ENCODE results near the gene ELAVL1.
"Not testable (repeated sequence)": the region's sequence is repeated elsewhere in the genome, so short reads cannot be mapped to it uniquely, and the experiment has no call there.

The ELAVL1 gene

DNA sequence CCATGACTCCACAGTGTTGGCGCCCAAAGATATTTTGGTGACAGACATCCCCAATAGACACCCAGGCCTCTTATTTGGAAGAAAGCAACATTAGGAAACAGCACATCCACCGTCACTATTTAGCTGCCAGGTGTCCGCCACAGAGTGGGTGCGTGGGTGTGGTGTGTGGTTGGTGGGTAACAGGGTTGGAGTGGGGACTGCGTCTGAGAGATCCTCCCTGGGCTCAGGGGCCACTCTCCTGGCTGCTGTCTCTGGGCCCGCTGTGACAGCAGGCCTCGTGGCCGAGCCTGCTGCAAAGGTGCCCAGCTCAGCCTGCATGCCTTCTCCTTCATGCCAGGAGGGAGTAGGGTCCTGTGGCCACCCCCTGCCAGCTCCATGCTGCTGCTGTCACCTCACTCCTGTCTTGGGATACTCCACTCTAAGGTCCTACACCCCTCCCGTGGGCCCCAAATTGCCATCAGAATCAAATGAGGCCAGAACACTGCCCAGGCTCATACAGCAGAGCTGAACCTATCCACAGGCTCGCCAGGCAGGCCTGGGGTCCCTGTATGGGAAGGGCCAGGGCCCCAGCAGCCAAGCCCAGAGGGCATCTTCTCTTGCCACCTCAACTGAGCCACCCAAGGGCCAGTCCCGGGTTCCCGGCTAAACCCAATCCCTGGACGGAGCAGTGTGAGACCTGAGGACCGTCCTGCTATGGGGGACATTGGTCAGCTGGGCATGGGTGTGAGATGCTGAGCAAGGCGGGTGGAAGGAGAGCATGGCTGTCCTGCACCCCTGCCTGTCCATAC is 37.2 kb downstream of the ELAVL1 start:
- DNase-seq: no peak

DNA sequence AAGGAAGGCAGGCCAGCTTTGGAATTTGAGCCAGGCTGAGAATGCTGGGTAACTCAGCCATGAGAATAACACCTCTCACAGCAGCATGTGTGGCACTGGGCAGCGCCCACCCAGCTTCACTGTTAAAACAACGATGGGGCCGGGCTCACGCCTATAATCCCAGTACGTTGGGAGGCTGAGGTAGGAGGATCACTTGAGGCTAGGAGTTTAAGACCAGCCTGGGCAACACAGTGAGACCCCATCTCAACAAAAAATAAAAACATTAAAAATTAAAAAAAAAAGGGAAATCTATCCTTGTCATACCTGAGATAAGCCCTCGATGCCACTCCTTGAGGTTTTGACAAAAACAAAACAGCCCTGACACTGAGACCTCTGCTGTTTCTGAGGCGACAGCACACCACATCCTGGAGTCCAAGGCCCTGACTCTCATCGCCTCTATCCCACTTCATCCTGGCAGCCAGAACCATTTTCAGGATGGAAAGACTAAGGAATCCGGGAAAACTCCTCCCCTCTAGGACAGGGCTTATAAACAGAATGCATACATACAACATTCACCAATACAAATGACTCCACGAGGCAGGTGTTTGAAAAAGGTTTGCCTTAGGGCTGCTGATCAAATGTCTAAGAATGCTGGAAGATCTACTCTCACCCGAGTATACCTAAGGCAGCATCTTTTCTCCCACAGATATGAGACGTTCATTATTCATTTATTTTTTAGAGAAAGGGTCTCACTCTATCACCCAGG is 39.3 kb downstream of the ELAVL1 start:
- DNase-seq: no peak

DNA sequence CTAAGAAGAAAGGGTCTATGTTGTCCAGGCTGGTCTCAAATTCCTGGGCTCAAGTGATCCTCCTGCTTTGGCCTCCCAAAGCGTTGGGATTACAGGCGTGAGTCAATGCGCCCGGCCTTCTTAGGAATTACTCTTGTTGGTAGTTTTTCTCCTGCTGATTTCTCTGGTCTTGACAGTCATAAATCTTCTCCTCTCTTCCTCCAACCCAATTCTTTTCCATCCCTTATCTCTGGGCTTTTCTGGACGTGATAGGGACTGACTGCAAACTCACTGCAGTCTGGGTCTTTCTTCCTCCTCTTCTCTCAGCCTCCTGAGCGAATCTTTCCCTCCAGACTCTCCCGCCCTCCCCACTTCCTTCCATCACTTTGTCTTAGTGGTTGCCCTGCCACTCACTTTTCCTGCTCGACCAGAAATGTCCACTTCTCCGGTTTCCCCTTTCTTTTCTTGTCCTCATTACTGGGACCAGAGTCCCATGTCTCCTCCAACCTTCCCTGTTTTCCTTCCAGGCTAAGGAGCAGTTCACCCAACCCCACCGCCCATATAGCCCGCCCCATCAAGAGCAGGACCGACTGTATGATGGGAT is 40.1 kb downstream of the ELAVL1 start:
- DNase-seq: no peak

DNA sequence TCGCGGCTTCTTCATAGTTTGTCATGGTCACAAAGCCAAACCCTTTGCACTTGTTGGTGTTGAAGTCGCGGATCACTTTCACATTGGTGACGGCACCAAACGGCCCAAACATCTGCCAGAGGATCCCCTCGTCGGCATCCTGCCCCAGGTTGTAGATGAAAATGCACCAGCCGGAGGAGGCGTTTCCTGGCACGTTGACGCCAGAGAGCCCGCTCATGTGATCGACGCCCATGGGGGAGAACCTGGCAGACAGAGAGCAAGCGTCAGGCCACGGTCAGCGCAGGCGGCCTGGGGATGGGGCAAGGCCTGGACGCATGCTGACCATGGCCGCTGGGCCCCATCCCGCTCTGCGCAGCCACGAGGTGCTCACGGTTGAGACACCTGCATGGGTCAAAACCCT is 41.9 kb downstream of the ELAVL1 start:
- no peak for DNase-seq

DNA sequence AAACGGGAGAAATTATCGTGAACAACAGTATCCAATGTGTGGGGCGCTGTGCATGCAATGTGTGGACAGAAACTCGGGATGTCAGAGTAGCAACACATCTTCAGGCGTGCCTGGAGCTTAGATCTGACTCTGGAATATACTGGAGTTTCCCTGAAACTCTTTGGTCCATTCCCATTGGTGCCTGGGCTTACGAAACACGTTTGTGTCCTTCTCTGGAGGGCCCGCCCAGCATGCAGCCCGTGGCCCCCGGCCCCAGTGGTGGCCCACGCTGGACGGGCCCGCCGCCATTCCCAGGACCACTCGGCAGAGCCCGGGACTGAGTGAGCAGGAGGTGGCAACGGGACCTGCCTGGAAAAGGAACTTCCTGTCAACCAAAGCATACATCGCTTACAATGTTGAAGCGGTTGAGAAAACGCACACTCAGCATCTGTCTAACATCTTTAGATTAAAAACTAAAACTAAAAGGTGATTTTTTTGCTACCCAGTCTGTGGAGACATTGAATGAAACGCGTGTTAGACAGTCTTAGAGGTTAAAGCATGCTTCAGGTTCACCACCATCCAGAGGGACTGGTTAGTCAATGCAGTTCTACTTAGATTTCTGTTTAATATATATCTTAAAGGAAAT is 42.7 kb downstream of the ELAVL1 start:
- no peak for DNase-seq

- no peak for DNase-seq
These were observed 43.4 kb downstream of the ELAVL1 start for GRCh38 chr19:7961920-7962626.

DNA sequence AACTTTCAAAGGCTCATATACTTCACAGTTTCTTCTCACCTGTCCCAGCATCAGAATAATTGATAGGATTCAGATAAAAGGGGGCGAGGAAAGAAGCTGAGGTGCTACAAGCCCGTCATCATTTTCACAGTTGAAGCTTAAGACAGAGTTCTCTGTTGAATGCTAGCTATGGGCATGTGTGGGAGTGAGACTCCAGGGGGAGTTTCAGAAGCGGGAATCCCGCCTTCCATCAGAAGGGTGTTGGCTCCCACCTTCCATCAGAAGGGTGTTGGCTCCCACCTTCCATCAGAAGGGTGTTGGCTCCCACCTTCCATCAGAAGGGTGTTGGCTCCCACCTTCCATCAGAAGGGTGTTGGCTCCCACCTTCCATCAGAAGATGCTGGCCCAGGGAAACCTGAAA is 44.4 kb downstream of the ELAVL1 start:
- not testable (repeated sequence) for DNase-seq

DNA sequence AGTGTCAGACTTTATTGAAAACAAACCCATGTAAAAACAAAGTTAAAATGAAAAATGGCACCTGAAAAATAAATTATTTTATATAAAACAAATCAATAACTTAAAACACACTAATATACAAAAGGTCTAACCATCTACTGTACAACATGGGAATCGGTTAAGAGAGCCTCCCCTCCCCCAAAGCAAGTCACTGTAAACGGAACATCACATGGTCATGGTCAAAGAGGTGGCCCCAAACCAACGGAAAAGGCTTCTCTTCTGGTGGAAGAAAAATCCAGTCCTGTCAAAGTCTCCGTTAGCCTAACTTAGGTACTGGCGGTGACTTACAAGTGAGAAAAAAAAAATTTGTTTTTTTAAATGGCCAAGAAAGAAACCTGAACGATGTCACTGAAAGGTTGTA is 46.2 kb downstream of the ELAVL1 start:
- DNase-seq: no peak

GRCh38 chr19:7955696-7956095 is 49.7 kb downstream of the ELAVL1 start:
- no peak for DNase-seq

DNA sequence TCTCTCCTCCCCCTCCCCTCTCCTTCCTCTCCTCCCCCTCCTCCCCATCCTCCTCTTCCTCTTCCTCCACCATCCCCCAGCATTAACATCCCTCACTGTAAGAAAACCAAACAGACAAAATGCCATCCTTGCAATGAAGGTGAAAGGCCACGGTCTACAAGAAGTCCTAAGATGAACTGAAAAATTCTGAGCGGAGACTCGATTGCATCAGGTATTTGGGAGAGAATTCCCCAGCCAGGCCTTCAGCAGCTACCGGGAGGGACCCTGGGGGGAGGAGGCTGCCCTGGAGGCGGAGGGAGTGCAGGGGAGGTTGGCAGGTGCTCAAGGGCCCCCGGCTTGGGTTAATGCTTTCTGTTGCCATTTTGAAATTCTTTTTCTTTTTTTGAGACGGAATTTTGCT is 51.9 kb downstream of the ELAVL1 start:
- no peak for DNase-seq

DNA sequence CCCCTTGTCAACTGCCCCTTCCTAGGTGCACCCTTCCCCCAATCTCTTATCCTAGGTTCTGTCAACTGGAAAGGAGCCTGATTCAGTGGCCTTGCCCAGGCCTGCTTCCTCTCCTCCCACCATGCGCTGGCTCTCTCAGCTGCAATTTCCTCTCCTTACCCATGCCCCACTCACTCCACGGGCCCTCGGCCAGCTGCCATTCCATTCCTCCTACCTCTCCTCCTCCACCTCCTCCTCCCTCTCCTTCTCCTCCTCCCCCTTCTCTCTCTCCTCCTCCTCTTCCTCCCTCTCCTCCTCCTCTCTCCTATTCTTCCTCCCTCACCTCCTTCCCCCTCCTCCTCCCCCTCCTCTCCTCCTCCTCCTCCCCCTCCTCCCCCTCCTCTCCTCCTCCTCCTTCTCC is 52.4 kb downstream of the ELAVL1 start:
- DNase-seq: peak in 1 of 14 donors; percentile 69

DNA sequence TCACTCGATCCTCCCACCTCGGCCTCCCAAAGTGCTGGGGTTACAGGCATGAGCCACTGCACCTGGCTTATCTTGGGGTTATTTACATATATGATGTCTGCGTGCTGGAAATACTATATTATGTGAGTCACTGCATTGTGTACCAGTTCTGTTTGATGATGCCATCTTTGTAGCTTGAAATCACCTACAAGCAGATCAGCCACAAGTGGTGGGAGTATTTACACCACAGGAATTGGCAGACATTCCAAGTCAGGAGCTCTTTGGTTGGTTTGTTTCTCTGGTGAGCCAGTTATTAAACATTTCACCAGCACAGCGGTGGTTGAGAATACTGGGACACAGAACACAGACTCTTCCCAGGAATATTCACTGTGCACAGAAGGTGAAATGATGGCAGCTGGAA is 57.5 kb downstream of the ELAVL1 start:
- DNase-seq: no peak

DNA sequence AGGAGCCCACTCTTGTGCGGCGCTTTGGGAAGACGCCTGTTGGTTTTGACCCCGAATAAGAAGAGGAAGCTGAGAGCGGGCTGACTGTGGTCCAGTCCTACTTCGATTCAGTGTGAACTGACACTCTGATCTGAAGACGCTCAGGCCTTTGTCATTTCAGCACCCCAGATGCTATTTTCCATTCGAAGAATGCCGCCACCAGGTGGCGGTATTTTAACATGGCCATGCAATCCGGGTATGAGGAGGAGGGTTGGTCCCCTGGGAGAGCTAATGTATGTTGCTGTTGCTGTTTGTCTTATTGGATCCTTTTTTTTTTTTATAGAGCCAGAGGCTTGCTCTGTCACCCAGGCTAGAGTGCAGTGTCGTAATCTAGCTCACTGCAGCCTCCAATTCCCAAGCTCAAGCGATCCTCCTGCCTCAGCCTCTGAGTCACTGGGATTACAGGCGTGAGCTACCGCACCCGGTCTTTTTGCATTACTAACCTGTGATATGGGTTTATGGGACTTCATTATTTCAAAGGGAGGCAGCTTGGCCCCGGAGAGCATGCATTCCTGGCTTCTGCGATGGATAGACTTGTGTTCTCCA is 61.2 kb downstream of the ELAVL1 start:
- DNase-seq: peak in 12 of 14 donors; percentile 64 to 85 (median 77)

DNA sequence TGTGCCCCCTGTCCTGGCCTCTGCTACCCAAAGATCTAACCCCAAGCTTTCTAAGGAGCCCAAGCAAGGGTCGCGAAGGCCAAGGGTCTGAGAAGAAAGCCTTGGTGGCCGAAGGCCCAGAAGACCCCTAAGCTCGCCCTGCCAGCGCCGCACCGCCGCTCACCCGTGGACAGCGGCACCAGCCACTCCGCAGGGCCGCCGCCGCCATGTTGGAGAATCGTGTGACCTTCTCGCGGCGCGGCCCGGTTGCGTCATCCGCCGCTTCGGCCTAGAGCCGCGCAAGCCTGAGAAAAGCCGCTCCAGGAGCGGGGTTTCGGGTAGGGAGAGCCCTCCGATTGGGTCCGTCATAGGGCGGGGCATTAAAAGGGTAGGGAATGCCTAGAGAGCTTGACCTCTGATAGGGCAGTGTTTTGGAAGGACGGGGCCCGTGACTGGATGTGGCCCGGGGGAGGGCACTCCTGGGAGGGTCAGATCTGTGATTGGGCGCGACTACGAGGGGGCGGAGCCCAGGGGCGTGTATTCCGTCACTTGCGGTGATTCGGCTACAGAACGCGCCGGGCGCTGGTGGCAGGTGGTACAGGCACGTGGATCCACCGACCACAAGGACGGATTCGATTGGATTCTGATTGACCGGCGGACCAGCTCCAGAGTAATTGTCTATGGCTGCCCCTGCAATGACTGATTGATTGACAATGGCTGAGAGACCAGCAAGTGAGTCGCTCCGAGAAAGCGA is 61.8 kb downstream of the ELAVL1 start, which contains the start of gene TIMM44:
Gene TIMM44 (minus strand): TSS at position 223 of the 733 bp plus-strand sequence. CDS start 15 bp downstream, at position 208.
- DNase-seq: peak; percentile 82 to 100 (median 97)

GRCh38 chr19:7942981-7943443 is 62.4 kb downstream of the ELAVL1 start:
- no peak for DNase-seq

GRCh38 chr19:7941895-7942596 is 63.4 kb downstream of the ELAVL1 start:
- DNase-seq: no peak

GRCh38 chr19:7940841-7941240 is 64.6 kb downstream of the ELAVL1 start:
- DNase-seq: no peak

GRCh38 chr19:7934766-7935165 is 70.7 kb downstream of the ELAVL1 start:
- DNase-seq: no peak

- DNase-seq: no peak
These were observed 71.4 kb downstream of the ELAVL1 start for GRCh38 chr19:7933828-7934725.
